Naive thymus-derived CD8-positive, alpha-beta T cell (primary cell): Measurements from ENCODE around the gene KLLN. TPM values are rescaled to one million over a fixed set of nuclear protein-coding genes. Genes with fewer than 3 reads are reported as not detected.
"Not testable (repeated sequence)": the region's sequence is repeated elsewhere in the genome, so short reads cannot be mapped to it uniquely, and the experiment has no call there.

Experiments used
- ATAC-seq, 2 donors: fragments of 150-1000 bp; cut with Tn5 transposase in 1 of 2; sonication (Bioruptor Pico), chemical (Tn5 transposase) in 1 of 2; 1 replicate in 1 of 2; 2 replicates in 1 of 2; pipeline ENCODE4 v1.10.0; 2021; ENCODE audit warnings: mild to moderate bottlenecking in 2 of 2, moderate library complexity in 2 of 2
- POLR2A ChIA-PET: fragments of 350-600 bp; sonication (Branson Sonifier 250); formaldehyde crosslinking; loops from one replicate; lab custom pipeline; 2021; ENCODE audit warnings: antibody characterized with exemption; lab: Charles Lee
- DNase-seq, 10 donors: peaks; one replicate each; pipeline versions ENCODE4 v3.0.0 to v3.0.0-alpha.2; 2020 to 2022
- H3K27ac Mint-ChIP-seq, 10 donors: one replicate each; pipeline ENCODE4 v1.8.0; 2020 to 2022; ENCODE audit warnings: mild to moderate bottlenecking in 10 of 10, mixed read lengths in 10 of 10, moderate library complexity in 4 of 10, inconsistent platforms in 1 of 10
- H3K27me3 Mint-ChIP-seq, 5 donors: one replicate each; pipeline ENCODE4 v1.8.0; 2021 to 2022; ENCODE audit warnings: mixed read lengths in 5 of 5
- H3K36me3 Mint-ChIP-seq, 3 donors: one replicate each; pipeline ENCODE4 v1.8.0; 2020 to 2022; ENCODE audit warnings: mixed read lengths in 3 of 3, mild to moderate bottlenecking in 2 of 3, inconsistent platforms in 1 of 3
- H3K4me1 Mint-ChIP-seq, 4 donors: one replicate each; pipeline ENCODE4 v1.8.0; 2021 to 2022; ENCODE audit warnings: mixed read lengths in 4 of 4
- H3K4me3 Mint-ChIP-seq, 10 donors: one replicate each; pipeline ENCODE4 v1.8.0; 2020 to 2022; ENCODE audit warnings: mild to moderate bottlenecking in 10 of 10, mixed read lengths in 10 of 10, moderate library complexity in 6 of 10, inconsistent platforms in 1 of 10
- H3K9me3 Mint-ChIP-seq, 9 donors: one replicate each; pipeline ENCODE4 v1.8.0; 2020 to 2022; ENCODE audit warnings: mixed read lengths in 9 of 9, mild to moderate bottlenecking in 3 of 9, inconsistent platforms in 1 of 9, moderate library complexity in 1 of 9
- polyA plus RNA-seq, 3 donors: library from polyadenylated mRNA; unstranded; fragments of 300-500 nt; fragmentation: Illumina TruSeq; gene quantifications; one replicate each; pipeline ENCODE4 v1.2.3, GENCODE V29; 2021
- total RNA-seq, 8 experiments: library from RNA in 2 of 8; stranded (reverse) in 2 of 8; gene quantifications; one replicate each; pipeline ENCODE4 v1.2.3 and lab custom pipeline; 2021 to 2026

The KLLN gene
- total and polyA plus RNA-seq, 5 experiments from 2014 or later: 0.08 to 1.7 (median 0.47) TPM

- Mint-ChIP-seq H3K9me3 (peaks cover 0 to 8% (median 2%) of the 10 kb centered on the region in 9 donors), H3K27me3 (no peaks in the 10 kb centered on the region), H3K27ac (peak overlapping the region in 1 of 10 donors; percentile 34), H3K36me3 (peaks cover 4 to 14% (median 10%) of the 10 kb centered on the region in 3 donors), H3K4me3 (no peak overlapping the region), H3K4me1 (peaks cover 0 to 5% (median 0%) of the 10 kb centered on the region in 4 donors)
- no peak for DNase-seq
- POLR2A ChIA-PET: interaction anchor here (0.7 kb wide), 1 partner anchor 20 kb away, joined by 3 read pairs; no protein-coding TSS in a partner anchor
- no peak for ATAC-seq
Observed at GRCh38 chr10:87838650-87839049, 24.7 kb downstream of the KLLN start.

- Mint-ChIP-seq H3K4me1 (peaks cover 0 to 5% (median 0%) of the 10 kb centered on the region in 4 donors), H3K36me3 (peaks cover 4 to 14% (median 10%) of the 10 kb centered on the region in 3 donors), H3K27me3 (no peaks in the 10 kb centered on the region), H3K27ac (no peak overlapping the region), H3K4me3 (no peak overlapping the region), H3K9me3 (peaks cover 0 to 8% (median 2%) of the 10 kb centered on the region in 9 donors)
- ATAC-seq: no peak
- DNase-seq: no peak
- POLR2A ChIA-PET: no interaction called here
Observed at GRCh38 chr10:87837445-87837844, 25.9 kb downstream of the KLLN start.

- peaks cover 0 to 5% (median 0%) of the 10 kb centered on the region in 4 donors for H3K4me1 Mint-ChIP-seq
- POLR2A ChIA-PET: no interaction called here
- ATAC-seq: no peak
- DNase-seq: no peak
- H3K36me3 Mint-ChIP-seq: peaks cover 4 to 14% (median 10%) of the 10 kb centered on the region in 3 donors
- H3K4me3 Mint-ChIP-seq: no peak overlapping the region
- no peak overlapping the region for H3K27ac Mint-ChIP-seq
- no peaks in the 10 kb centered on the region for H3K27me3 Mint-ChIP-seq
- H3K9me3 Mint-ChIP-seq: peaks cover 0 to 8% (median 2%) of the 10 kb centered on the region in 9 donors
Observed at GRCh38 chr10:87836098-87836497, 27.2 kb downstream of the KLLN start.

- Mint-ChIP-seq H3K4me3 (no peak overlapping the region), H3K27me3 (no peaks in the 10 kb centered on the region), H3K9me3 (no peaks in the 10 kb centered on the region), H3K4me1 (peaks cover 3 to 19% (median 14%) of the 10 kb centered on the region in 4 donors), H3K27ac (no peak overlapping the region), H3K36me3 (no peaks in the 10 kb centered on the region)
- DNase-seq (no peak), ATAC-seq (no peak)
- POLR2A ChIA-PET: interaction anchor here (1.9 kb wide), 1 partner anchor 12 kb away, joined by 7 read pairs; the partner anchor contains the start of gene ATAD1
Observed at GRCh38 chr10:87829986-87830729, 33.2 kb downstream of the KLLN start.

- peaks cover 3 to 19% (median 14%) of the 10 kb centered on the region in 4 donors for H3K4me1 Mint-ChIP-seq
- ATAC-seq, DNase-seq, H3K4me3 Mint-ChIP-seq, H3K27ac Mint-ChIP-seq, H3K36me3 Mint-ChIP-seq, H3K27me3 Mint-ChIP-seq, H3K9me3 Mint-ChIP-seq: not testable (repeated sequence)
- POLR2A ChIA-PET: interaction anchor here (1.3 to 1.9 kb wide), 2 partner anchors 11 to 34 kb away, joined by 5 to 7 read pairs; partner anchors contain the start of genes ATAD1, KLLN and PTEN
Observed at GRCh38 chr10:87829051-87829450, 34.3 kb downstream of the KLLN start.

GRCh38 chr10:87827681-87828080, 35.7 kb downstream of the KLLN start:
- no peak overlapping the region for H3K4me3 Mint-ChIP-seq
- POLR2A ChIA-PET: interaction anchor here (0.9 to 1.3 kb wide), 2 partner anchors 10 to 35 kb away, joined by 3 to 5 read pairs; partner anchors contain the start of genes ATAD1, KLLN and PTEN
- H3K27ac Mint-ChIP-seq: peak overlapping the region in 1 of 10 donors; percentile 58
- H3K36me3 Mint-ChIP-seq: no peaks in the 10 kb centered on the region
- peaks cover 3 to 19% (median 14%) of the 10 kb centered on the region in 4 donors for H3K4me1 Mint-ChIP-seq
- ATAC-seq (no peak), DNase-seq (no peak)
- no peaks in the 10 kb centered on the region for H3K27me3 Mint-ChIP-seq
- no peaks in the 10 kb centered on the region for H3K9me3 Mint-ChIP-seq

GRCh38 chr10:87826653-87827052, 36.7 kb downstream of the KLLN start:
- ATAC-seq (no peak), DNase-seq (no peak)
- Mint-ChIP-seq H3K4me1 (peaks cover 3 to 19% (median 14%) of the 10 kb centered on the region in 4 donors), H3K9me3 (no peaks in the 10 kb centered on the region), H3K27ac (peak overlapping the region in 6 of 10 donors; percentile 20 to 64 (median 52)), H3K36me3 (no peaks in the 10 kb centered on the region), H3K4me3 (no peak overlapping the region), H3K27me3 (no peaks in the 10 kb centered on the region)
- POLR2A ChIA-PET: no interaction called here

- Mint-ChIP-seq H3K9me3 (no peaks in the 10 kb centered on the region), H3K36me3 (peaks cover 0 to 5% (median 3%) of the 10 kb centered on the region in 3 donors), H3K4me1 (peaks cover 16 to 39% (median 33%) of the 10 kb centered on the region in 4 donors), H3K4me3 (peak overlapping the region in 9 of 10 donors; percentile 24 to 99 (median 63)), H3K27ac (peak overlapping the region; percentile 1 to 99 (median 98)), H3K27me3 (no peaks in the 10 kb centered on the region)
- ATAC-seq (no peak), DNase-seq (no peak)
- POLR2A ChIA-PET: interaction anchor here (0.6 to 4.5 kb wide), 8 partner anchors 11 to 763 kb away, joined by 3 to 87 read pairs (median 5); partner anchors contain the start of genes KLLN and PTEN
Observed at GRCh38 chr10:87819289-87819585, 44.1 kb downstream of the KLLN start.

- Mint-ChIP-seq H3K9me3 (no peaks in the 10 kb centered on the region), H3K36me3 (peaks cover 0 to 7% (median 3%) of the 10 kb centered on the region in 3 donors), H3K4me1 (peaks cover 16 to 40% (median 33%) of the 10 kb centered on the region in 4 donors), H3K4me3 (peak overlapping the region; percentile 87 to 99 (median 96)), H3K27me3 (no peaks in the 10 kb centered on the region), H3K27ac (peak overlapping the region; percentile 96 to 99 (median 98))
- DNase-seq (peak; percentile 35 to 82 (median 65)), ATAC-seq (peak; percentile 73 to 76)
- POLR2A ChIA-PET: interaction anchor here (0.6 to 4.5 kb wide), 21 partner anchors 9 to 1239 kb away, joined by 3 to 87 read pairs (median 4); partner anchors contain the start of genes KLLN, MINPP1, PTEN and RNLS
Observed at GRCh38 chr10:87818505-87819288, 44.6 kb downstream of the KLLN start.

GRCh38 chr10:87817609-87818504, 45.5 kb downstream of the KLLN start, which contains the start of gene ATAD1:
TSS of gene ATAD1 (minus strand) at chr10:87818226. CDS start at chr10:87814599, 3,627 bp downstream.
- Mint-ChIP-seq H3K36me3 (peaks cover 0 to 12% (median 3%) of the 10 kb centered on the region in 3 donors), H3K27ac (peak within 1 kb of the TSS; percentile 96 to 99 (median 98)), H3K27me3 (no peaks in the 10 kb centered on the region), H3K4me3 (peak within 1 kb of the TSS; percentile 87 to 99 (median 96)), H3K4me1 (peaks cover 16 to 40% (median 33%) of the 10 kb centered on the region in 4 donors), H3K9me3 (no peaks in the 10 kb centered on the region)
- POLR2A ChIA-PET: interaction anchor here (0.6 to 4.5 kb wide), 17 partner anchors 10 to 1239 kb away, joined by 3 to 87 read pairs (median 3); partner anchors contain the start of genes KLLN, MINPP1, PTEN and RNLS
- ATAC-seq (peak; percentile 85 to 86), DNase-seq (peak; percentile 82 to 93 (median 88))

- H3K27ac Mint-ChIP-seq: peak overlapping the region; percentile 96 to 99 (median 98)
- peak overlapping the region; percentile 87 to 99 (median 96) for H3K4me3 Mint-ChIP-seq
- ATAC-seq (no peak), DNase-seq (no peak)
- H3K36me3 Mint-ChIP-seq: peaks cover under 1 to 14% (median 5%) of the 10 kb centered on the region in 3 donors
- no peaks in the 10 kb centered on the region for H3K9me3 Mint-ChIP-seq
- peaks cover 16 to 40% (median 35%) of the 10 kb centered on the region in 4 donors for H3K4me1 Mint-ChIP-seq
- POLR2A ChIA-PET: interaction anchor here (1.3 to 4.5 kb wide), 3 partner anchors 19 to 312 kb away, joined by 3 to 87 read pairs (median 10); partner anchors contain the start of genes KLLN, MINPP1 and PTEN
- H3K27me3 Mint-ChIP-seq: no peaks in the 10 kb centered on the region
Observed at GRCh38 chr10:87816898-87817608, 46.3 kb downstream of the KLLN start.
